Measurements from ENCODE around the gene BTNL9.

The BTNL9 gene

GRCh38 chr5:181053488-181054121 is 13.5 kb downstream of the BTNL9 start:
- WGBS: 39% methylated on average over 45 of the region's 45 CpGs
- no peak overlapping the region for H2BK5ac ChIP-seq (ENCODE audit: low read depth, low read length, poor library complexity, severe bottlenecking)

GRCh38 chr5:181054138-181054537 is 14.1 kb downstream of the BTNL9 start:
- no peak overlapping the region for H3K18ac ChIP-seq (ENCODE audit: low read depth in 1 of 2, low read length in 2 of 2)
- no peaks in the 10 kb centered on the region for H3K79me1 ChIP-seq (replicated peaks; ENCODE audit: low read length, poor library complexity, severe bottlenecking)
- peaks cover 9% of the 10 kb centered on the region for H3K4me1 ChIP-seq (ENCODE audit: control insufficient read depth, insufficient read depth, low read depth, low read length)
- H2AFZ ChIP-seq (ENCODE audit: low read depth, low read length): no peak overlapping the region
- H2BK5ac ChIP-seq (ENCODE audit: low read depth, low read length, poor library complexity, severe bottlenecking): no peak overlapping the region
- no peak overlapping the region for H3K27ac ChIP-seq (ENCODE audit: low read length, poor library complexity, severe bottlenecking)
- 41% methylated on average over 7 of the region's 7 CpGs for WGBS
- H3K4me3 ChIP-seq (ENCODE audit: insufficient read depth in 1 of 2, low read depth in 1 of 2, low read length in 2 of 2): no peak overlapping the region
- H2BK12ac ChIP-seq (ENCODE audit: low read length in 2 of 2): no peak overlapping the region
- no peak overlapping the region for H3K9ac ChIP-seq (ENCODE audit: low read length)
- H3K14ac ChIP-seq (ENCODE audit: low read length in 2 of 2): no peak overlapping the region
- H3K27me3 ChIP-seq (ENCODE audit: control insufficient read depth in 1 of 2, insufficient read depth in 1 of 2, low read length in 2 of 2): peaks cover 43 to 93% of the 10 kb centered on the region in 2 experiments
- no peak overlapping the region for H2AK5ac ChIP-seq (ENCODE audit: low read length, severe bottlenecking)
- no peaks in the 10 kb centered on the region for H3K9me3 ChIP-seq (ENCODE audit: control insufficient read depth, low read length)
- H3K4ac ChIP-seq (ENCODE audit: low read depth in 1 of 2, low read length in 2 of 2): no peak overlapping the region
- H3K4me2 ChIP-seq (ENCODE audit: low read length, poor library complexity, severe bottlenecking): no peak overlapping the region
- no peak overlapping the region for H4K8ac ChIP-seq (ENCODE audit: low read length)
- DNase-seq: no peak
- no peak overlapping the region for H2BK120ac ChIP-seq (ENCODE audit: low read depth, low read length)
- H4K91ac ChIP-seq (ENCODE audit: low read length): no peak overlapping the region
- no peak overlapping the region for H2BK15ac ChIP-seq (ENCODE audit: low read depth, poor library complexity, severe bottlenecking)
- H3K36me3 ChIP-seq (ENCODE audit: control insufficient read depth in 1 of 2, insufficient read depth in 2 of 2, low read depth in 1 of 2, low read length in 2 of 2): peaks cover 0 to 2% of the 10 kb centered on the region in 2 experiments
- no peak overlapping the region for H3K23ac ChIP-seq (ENCODE audit: low read length in 2 of 2)

More at GRCh38 chr5:181053488-181054121, 13.5 kb downstream of the BTNL9 start:
- H3K4me1 ChIP-seq (ENCODE audit: control insufficient read depth, insufficient read depth, low read depth, low read length): peaks cover 9% of the 10 kb centered on the region
- H2BK120ac ChIP-seq (ENCODE audit: low read depth, low read length): no peak overlapping the region
- H3K23ac ChIP-seq (ENCODE audit: low read length in 2 of 2): peak overlapping the region in 1 of 2 experiments; percentile 78
- no peaks in the 10 kb centered on the region for H3K9me3 ChIP-seq (ENCODE audit: control insufficient read depth, low read length)
- peak overlapping the region; percentile 24 for H4K8ac ChIP-seq (ENCODE audit: low read length)
- no peak for DNase-seq
- H2AK5ac ChIP-seq (ENCODE audit: low read length, severe bottlenecking): no peak overlapping the region
- H3K14ac ChIP-seq (ENCODE audit: low read length in 2 of 2): no peak overlapping the region
- no peak overlapping the region for H3K9ac ChIP-seq (ENCODE audit: low read length)
- H3K36me3 ChIP-seq (ENCODE audit: control insufficient read depth in 1 of 2, insufficient read depth in 2 of 2, low read depth in 1 of 2, low read length in 2 of 2): peaks cover 0 to 2% of the 10 kb centered on the region in 2 experiments
- peak overlapping the region; percentile 62 for H3K4me2 ChIP-seq (ENCODE audit: low read length, poor library complexity, severe bottlenecking)
- H2BK15ac ChIP-seq (ENCODE audit: low read depth, poor library complexity, severe bottlenecking): no peak overlapping the region
- no peak overlapping the region for H4K91ac ChIP-seq (ENCODE audit: low read length)
- H2BK12ac ChIP-seq (ENCODE audit: low read length in 2 of 2): no peak overlapping the region
- H3K27me3 ChIP-seq (ENCODE audit: control insufficient read depth in 1 of 2, insufficient read depth in 1 of 2, low read length in 2 of 2): peaks cover 43 to 91% of the 10 kb centered on the region in 2 experiments
- H2AFZ ChIP-seq (ENCODE audit: low read depth, low read length): peak overlapping the region; percentile 30
- no peak overlapping the region for H3K4ac ChIP-seq (ENCODE audit: low read depth in 1 of 2, low read length in 2 of 2)
- H3K4me3 ChIP-seq (ENCODE audit: insufficient read depth in 1 of 2, low read depth in 1 of 2, low read length in 2 of 2): peak overlapping the region; percentile 53 to 71
- no peak overlapping the region for H3K18ac ChIP-seq (ENCODE audit: low read depth in 1 of 2, low read length in 2 of 2)
- H3K27ac ChIP-seq (ENCODE audit: low read length, poor library complexity, severe bottlenecking): no peak overlapping the region
- H3K79me1 ChIP-seq (replicated peaks; ENCODE audit: low read length, poor library complexity, severe bottlenecking): no peaks in the 10 kb centered on the region

- H2AFZ ChIP-seq (ENCODE audit: low read depth, low read length): no peak overlapping the region
- no peak overlapping the region for H2BK12ac ChIP-seq (ENCODE audit: low read length in 2 of 2)
- no peak overlapping the region for H3K4me3 ChIP-seq (ENCODE audit: insufficient read depth in 1 of 2, low read depth in 1 of 2, low read length in 2 of 2)
- no peak for DNase-seq
- H2BK5ac ChIP-seq (ENCODE audit: low read depth, low read length, poor library complexity, severe bottlenecking): no peak overlapping the region
- no peak overlapping the region for H2BK120ac ChIP-seq (ENCODE audit: low read depth, low read length)
- no peak overlapping the region for H4K91ac ChIP-seq (ENCODE audit: low read length)
- no peaks in the 10 kb centered on the region for H3K9me3 ChIP-seq (ENCODE audit: control insufficient read depth, low read length)
- no peak overlapping the region for H3K4ac ChIP-seq (ENCODE audit: low read depth in 1 of 2, low read length in 2 of 2)
- H4K8ac ChIP-seq (ENCODE audit: low read length): no peak overlapping the region
- peaks cover 48 to 93% of the 10 kb centered on the region in 2 experiments for H3K27me3 ChIP-seq (ENCODE audit: control insufficient read depth in 1 of 2, insufficient read depth in 1 of 2, low read length in 2 of 2)
- no peak overlapping the region for H2AK5ac ChIP-seq (ENCODE audit: low read length, severe bottlenecking)
- H3K18ac ChIP-seq (ENCODE audit: low read depth in 1 of 2, low read length in 2 of 2): no peak overlapping the region
- H3K36me3 ChIP-seq (ENCODE audit: control insufficient read depth in 1 of 2, insufficient read depth in 2 of 2, low read depth in 1 of 2, low read length in 2 of 2): peaks cover 0 to 2% of the 10 kb centered on the region in 2 experiments
- H3K27ac ChIP-seq (ENCODE audit: low read length, poor library complexity, severe bottlenecking): no peak overlapping the region
- H2BK15ac ChIP-seq (ENCODE audit: low read depth, poor library complexity, severe bottlenecking): no peak overlapping the region
- no peak overlapping the region for H3K14ac ChIP-seq (ENCODE audit: low read length in 2 of 2)
- no peak overlapping the region for H3K23ac ChIP-seq (ENCODE audit: low read length in 2 of 2)
- H3K4me1 ChIP-seq (ENCODE audit: control insufficient read depth, insufficient read depth, low read depth, low read length): peaks cover 9% of the 10 kb centered on the region
- H3K9ac ChIP-seq (ENCODE audit: low read length): no peak overlapping the region
- H3K79me1 ChIP-seq (replicated peaks; ENCODE audit: low read length, poor library complexity, severe bottlenecking): no peaks in the 10 kb centered on the region
- no peak overlapping the region for H3K4me2 ChIP-seq (ENCODE audit: low read length, poor library complexity, severe bottlenecking)
- WGBS: 54% methylated on average over 7 of the region's 7 CpGs
These were observed 14.9 kb downstream of the BTNL9 start for GRCh38 chr5:181054871-181055459.

GRCh38 chr5:181056431-181056830 is 16.4 kb downstream of the BTNL9 start:
- H3K36me3 ChIP-seq (ENCODE audit: control insufficient read depth in 1 of 2, insufficient read depth in 2 of 2, low read depth in 1 of 2, low read length in 2 of 2): peaks cover 0 to 2% of the 10 kb centered on the region in 2 experiments
- H3K18ac ChIP-seq (ENCODE audit: low read depth in 1 of 2, low read length in 2 of 2): no peak overlapping the region
- peaks cover 47 to 94% of the 10 kb centered on the region in 2 experiments for H3K27me3 ChIP-seq (ENCODE audit: control insufficient read depth in 1 of 2, insufficient read depth in 1 of 2, low read length in 2 of 2)
- no peak overlapping the region for H2BK5ac ChIP-seq (ENCODE audit: low read depth, low read length, poor library complexity, severe bottlenecking)
- H4K8ac ChIP-seq (ENCODE audit: low read length): no peak overlapping the region
- H4K91ac ChIP-seq (ENCODE audit: low read length): no peak overlapping the region
- H2BK15ac ChIP-seq (ENCODE audit: low read depth, poor library complexity, severe bottlenecking): no peak overlapping the region
- H2BK12ac ChIP-seq (ENCODE audit: low read length in 2 of 2): no peak overlapping the region
- H2AK5ac ChIP-seq (ENCODE audit: low read length, severe bottlenecking): no peak overlapping the region
- H3K9me3 ChIP-seq (ENCODE audit: control insufficient read depth, low read length): no peaks in the 10 kb centered on the region
- H2BK120ac ChIP-seq (ENCODE audit: low read depth, low read length): no peak overlapping the region
- H3K4me2 ChIP-seq (ENCODE audit: low read length, poor library complexity, severe bottlenecking): no peak overlapping the region
- no peak overlapping the region for H3K14ac ChIP-seq (ENCODE audit: low read length in 2 of 2)
- 74% methylated on average over 8 of the region's 8 CpGs for WGBS
- no peak overlapping the region for H3K4me3 ChIP-seq (ENCODE audit: insufficient read depth in 1 of 2, low read depth in 1 of 2, low read length in 2 of 2)
- H3K79me1 ChIP-seq (replicated peaks; ENCODE audit: low read length, poor library complexity, severe bottlenecking): no peaks in the 10 kb centered on the region
- H2AFZ ChIP-seq (ENCODE audit: low read depth, low read length): no peak overlapping the region
- H3K4ac ChIP-seq (ENCODE audit: low read depth in 1 of 2, low read length in 2 of 2): no peak overlapping the region
- peaks cover 9% of the 10 kb centered on the region for H3K4me1 ChIP-seq (ENCODE audit: control insufficient read depth, insufficient read depth, low read depth, low read length)
- H3K23ac ChIP-seq (ENCODE audit: low read length in 2 of 2): no peak overlapping the region
- no peak for DNase-seq
- no peak overlapping the region for H3K9ac ChIP-seq (ENCODE audit: low read length)
- no peak overlapping the region for H3K27ac ChIP-seq (ENCODE audit: low read length, poor library complexity, severe bottlenecking)
